ENCODE results near the gene MAPK1. TPM values are rescaled to one million over a fixed set of nuclear protein-coding genes. Genes with fewer than 3 reads are reported as not detected.
"Not testable (repeated sequence)": the region's sequence is repeated elsewhere in the genome, so short reads cannot be mapped to it uniquely, and the experiment has no call there.

The MAPK1 gene
- total RNA-seq, 1 donor from 2014 or later = 149 TPM

DNA sequence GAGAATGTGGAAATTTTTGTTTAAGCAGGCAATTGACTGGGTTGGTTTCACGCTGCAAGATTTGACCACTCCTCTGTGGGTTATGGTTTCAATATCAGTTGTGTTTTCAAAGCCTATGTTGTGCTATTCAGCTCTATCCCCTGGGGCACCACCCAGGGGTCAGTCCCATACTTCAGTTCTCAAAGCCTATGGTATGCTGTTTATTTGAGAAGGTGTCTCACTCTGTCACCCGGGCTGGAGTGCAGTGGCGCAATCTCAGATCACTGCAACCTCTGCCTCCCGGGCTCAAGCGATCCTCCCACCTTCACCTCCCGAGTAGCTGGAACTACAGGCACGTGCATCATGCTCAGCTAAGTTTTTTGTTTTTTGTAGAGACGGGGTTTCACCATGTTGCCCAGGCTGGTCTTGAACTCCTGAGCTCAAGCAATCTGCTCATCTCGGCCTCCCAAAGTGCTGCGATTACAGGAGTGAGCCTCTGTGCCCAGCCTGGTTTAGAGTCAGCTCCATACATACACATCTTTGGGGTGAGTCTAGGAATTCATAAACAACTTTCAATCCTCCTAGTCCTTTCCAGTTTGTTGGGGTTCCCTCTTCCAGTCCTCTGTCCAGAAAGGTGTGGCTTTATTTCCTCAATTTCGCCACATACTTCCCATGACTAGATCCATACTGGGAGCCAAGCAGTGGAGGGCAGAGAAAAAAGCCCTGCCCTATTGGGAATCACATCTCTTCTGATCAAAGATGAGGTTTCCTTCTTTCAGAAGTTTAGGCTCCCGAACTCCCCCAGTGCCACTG is 35.0 kb upstream of the MAPK1 start:
- Mint-ChIP-seq H3K27ac (no peak overlapping the region), H3K36me3 (ENCODE audit: low read depth) (no peaks in the 10 kb centered on the region), H3K4me1 (no peaks in the 10 kb centered on the region), H3K9me3 (no peaks in the 10 kb centered on the region), H3K4me3 (no peak overlapping the region), H3K27me3 (no peaks in the 10 kb centered on the region)
- POLR2A ChIA-PET = no interaction called here
- DNase-seq = no peak
- no peak for TF ChIP-seq CTCF (IDR thresholded peaks at IDR 0.05)
- CTCF ChIA-PET = no interaction called here
- ATAC-seq (ENCODE audit: low read depth) = no peak
- intact Hi-C loops (cut with micrococcal nuclease) = no loop called here

DNA sequence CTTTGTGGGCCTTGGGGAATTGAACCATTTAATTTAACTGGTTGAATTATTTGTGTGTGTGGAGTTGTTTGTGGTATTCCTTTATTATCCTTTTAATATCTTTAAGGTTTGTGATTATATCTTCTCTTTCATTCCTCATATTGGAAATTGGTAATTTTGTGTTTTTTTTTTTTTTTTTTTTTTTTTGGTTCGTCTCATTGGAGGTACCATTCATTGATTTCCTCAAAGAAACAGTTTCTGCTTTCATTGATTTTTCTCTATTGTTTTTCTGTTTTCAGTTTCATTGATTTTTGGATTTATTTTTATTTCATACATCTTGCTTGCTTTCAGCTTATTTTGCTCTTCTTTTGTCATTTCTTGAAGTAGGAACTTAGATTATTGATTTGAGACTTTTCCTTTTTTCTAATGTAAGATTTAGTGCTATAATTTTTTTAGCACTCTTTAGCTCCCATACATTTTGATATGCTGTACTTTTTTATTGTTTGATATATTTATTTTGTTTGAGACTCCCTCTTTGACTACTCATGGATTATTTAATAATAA is 31.0 kb upstream of the MAPK1 start:
- no peak for ATAC-seq (ENCODE audit: low read depth)
- POLR2A ChIA-PET = no interaction called here
- Mint-ChIP-seq H3K4me3 (no peak overlapping the region), H3K27me3 (no peaks in the 10 kb centered on the region), H3K9me3 (no peaks in the 10 kb centered on the region), H3K4me1 (no peaks in the 10 kb centered on the region), H3K36me3 (ENCODE audit: low read depth) (no peaks in the 10 kb centered on the region), H3K27ac (no peak overlapping the region)
- DNase-seq = no peak
- intact Hi-C loops (cut with micrococcal nuclease) = no loop called here
- no peak for TF ChIP-seq CTCF (IDR thresholded peaks at IDR 0.05)
- CTCF ChIA-PET = interaction anchor here (0.6 kb wide), 1 partner anchor 1331 kb away, joined by 3 read pairs; no protein-coding TSS in a partner anchor

DNA sequence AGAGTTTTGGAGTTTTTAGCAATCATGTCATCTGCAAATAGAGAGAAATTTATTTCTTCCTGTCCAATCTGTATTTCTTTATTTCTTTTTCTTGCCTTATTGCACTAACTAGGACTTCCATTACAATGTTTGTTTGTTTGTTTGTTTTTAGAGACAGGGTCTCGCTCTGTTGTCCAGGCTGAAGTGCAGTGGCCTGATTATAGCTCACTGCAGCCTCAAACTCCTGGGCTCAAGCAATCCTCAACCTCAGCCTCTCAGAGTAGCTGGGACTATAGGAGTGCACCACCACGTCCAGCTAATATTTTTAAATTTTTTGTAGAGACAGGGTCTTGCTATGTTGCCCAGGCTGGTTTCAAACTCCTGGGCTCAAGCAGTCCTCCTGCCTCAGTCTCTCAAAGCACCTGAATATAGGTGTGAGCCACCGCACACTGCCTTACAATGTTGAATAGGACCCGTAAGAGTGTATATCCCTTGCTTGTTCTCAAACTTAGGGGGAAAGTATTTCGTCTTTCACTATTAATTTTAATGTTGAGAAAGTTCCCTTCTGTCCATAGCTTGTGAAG is 29.6 kb upstream of the MAPK1 start:
- intact Hi-C loops (cut with micrococcal nuclease) = no loop called here
- POLR2A ChIA-PET = no interaction called here

GRCh38 chr22:21896275-21896674 is 28.8 kb upstream of the MAPK1 start:
- H3K36me3 Mint-ChIP-seq (ENCODE audit: low read depth); ATAC-seq (ENCODE audit: low read depth); POLR2A ChIA-PET; H3K4me1 Mint-ChIP-seq; H3K4me3 Mint-ChIP-seq; intact Hi-C loops (cut with micrococcal nuclease); H3K9me3 Mint-ChIP-seq; H3K27ac Mint-ChIP-seq; DNase-seq; CTCF ChIA-PET; H3K27me3 Mint-ChIP-seq: not testable (repeated sequence)

More for the DNA sequence above, 29.6 kb upstream of the MAPK1 start:
- Mint-ChIP-seq H3K9me3 (no peaks in the 10 kb centered on the region), H3K27ac (no peak overlapping the region), H3K4me1 (no peaks in the 10 kb centered on the region), H3K4me3 (no peak overlapping the region), H3K27me3 (no peaks in the 10 kb centered on the region), H3K36me3 (ENCODE audit: low read depth) (no peaks in the 10 kb centered on the region)
- CTCF ChIA-PET = interaction anchor here (1.0 kb wide), 1 partner anchor 56 kb away, joined by 3 read pairs; no protein-coding TSS in a partner anchor
- TF ChIP-seq CTCF (IDR thresholded peaks at IDR 0.05) = no peak
- ATAC-seq (ENCODE audit: low read depth) = no peak
- DNase-seq = no peak

- Mint-ChIP-seq H3K27ac (no peak overlapping the region), H3K4me3 (no peak overlapping the region), H3K27me3 (no peaks in the 10 kb centered on the region), H3K4me1 (no peaks in the 10 kb centered on the region), H3K9me3 (no peaks in the 10 kb centered on the region), H3K36me3 (ENCODE audit: low read depth) (no peaks in the 10 kb centered on the region)
- CTCF ChIA-PET = no interaction called here
- no peak for ATAC-seq (ENCODE audit: low read depth)
- intact Hi-C loops (cut with micrococcal nuclease) = no loop called here
- TF ChIP-seq CTCF (IDR thresholded peaks at IDR 0.05) = no peak
- POLR2A ChIA-PET = no interaction called here
- DNase-seq = no peak
Observed at GRCh38 chr22:21894799-21895198, 27.4 kb upstream of the MAPK1 start.
